Upper lobe of left lung (tissue), 6 donors: ENCODE results near the gene CTXN3. TPM values are rescaled to one million over a fixed set of nuclear protein-coding genes. Genes with fewer than 3 reads are reported as not detected.

Experiments
- ATAC-seq, 2 donors: fragments of 200-7000 bp; cut with Tn5 transposase; one replicate each; pipeline ENCODE4 v1.9.1; 2022; ENCODE audit warnings: mild to moderate bottlenecking in 2 of 2, moderate library complexity in 2 of 2; ENCODE audit not compliant: low FRiP score in 2 of 2
- DNase-seq, 2 donors: peaks; one replicate each; pipeline ENCODE4 v3.0.0-alpha.2; 2019 to 2020
- H3K27ac ChIP-seq, 4 donors: fragments of 200-600 bp; sonication (generic); one replicate each; pipeline ENCODE4 v1.5.1; 2016 to 2019
- H3K27me3 ChIP-seq, 4 donors: fragments of 200-600 bp; sonication (generic); one replicate each; pipeline ENCODE4 v1.5.1; 2017 to 2019
- H3K36me3 ChIP-seq, 4 donors: fragments of 200-600 bp; sonication (generic); one replicate each; pipeline ENCODE4 v1.5.1; 2016 to 2019
- H3K4me1 ChIP-seq, 4 donors: fragments of 200-600 bp; sonication (generic); one replicate each; pipeline ENCODE4 v1.5.1; 2018 to 2019
- H3K4me3 ChIP-seq, 4 donors: fragments of 200-600 bp; sonication (generic); one replicate each; pipeline ENCODE4 v1.5.1; 2017 to 2019; ENCODE audit warnings: mild to moderate bottlenecking in 2 of 4, moderate library complexity in 1 of 4
- H3K9me3 ChIP-seq, 4 donors: fragments of 200-600 bp; sonication (generic); one replicate each; pipeline ENCODE4 v1.5.1; 2018 to 2019
- EP300 ChIP-seq, 4 donors: sonication (generic); formaldehyde crosslinking; IDR thresholded peaks; one replicate each; pipeline ENCODE4 v1.5.1; 2017; ENCODE audit warnings: antibody characterized with exemption in 4 of 4, control low read depth in 2 of 4
- POLR2A ChIP-seq, 4 donors: fragments of 450-650 bp; IDR thresholded peaks; one replicate each; pipeline ENCODE4 v1.5.1; 2016 to 2017; ENCODE audit warnings: antibody characterized with exemption in 4 of 4, mild to moderate bottlenecking in 2 of 4
- POLR2AphosphoS5 ChIP-seq, 2 donors: sonication (generic); formaldehyde crosslinking; IDR thresholded peaks; one replicate each; pipeline ENCODE4 v1.5.1; 2017; ENCODE audit warnings: antibody characterized with exemption in 2 of 2
- WGBS, 2 donors: methylation state at CpG; one replicate each; pipeline ENCODE4 v1.1.5; 2017 to 2018; 5-methylcytosine and 5-hydroxymethylcytosine counted together
- total RNA-seq, 6 donors: library from RNA; depleted of rRNA in 4 of 6; stranded (reverse); fragments of >200 nt in 4 of 6; gene quantifications; one replicate each; pipeline versions ENCODE4 v1.1.0 to v1.2.1, GENCODE V29; 2016 to 2021
- TF ChIP-seq, protein P1 (sequence below), 6 experiments: fragments of 450-650 bp in 4 of 6; fragments of 200-600 bp in 2 of 6; sonication (generic) in 2 of 6; IDR thresholded peaks; one replicate each; pipeline ENCODE4 v1.5.1; 2016 to 2019; ENCODE audit warnings: antibody characterized with exemption in 6 of 6
- donor health status: DM: no; HTN: no; CAD: no; lungs with moderate emphysema.
- donor health status: DM: no; HTN: yes; CAD: no; lungs with severe emphysema.

CTXN3 gene
- total RNA-seq, 6 donors from 2014 or later: not detected

DNA sequence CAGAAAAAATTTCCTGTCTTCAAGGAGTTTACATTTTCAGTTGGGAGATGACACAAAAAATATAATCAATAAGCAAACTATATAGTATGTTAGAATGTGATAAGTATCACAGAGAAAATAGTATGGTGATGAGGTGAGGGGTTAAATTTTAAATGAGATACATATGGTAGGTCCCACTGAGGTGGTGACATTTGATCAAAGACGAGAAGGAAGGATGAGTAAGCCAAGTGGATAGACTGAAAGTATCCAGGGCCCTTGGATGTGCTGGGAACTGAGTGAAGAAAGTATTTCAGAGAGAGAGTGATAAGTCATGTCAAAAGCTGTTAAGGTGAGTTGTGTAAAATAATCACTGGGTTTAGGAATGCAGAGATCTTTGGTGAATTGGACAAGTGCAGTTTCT, 57.8 kb downstream of the CTXN3 start:
- Histone ChIP-seq H3K9me3 (no peaks in the 10 kb centered on the region), H3K27me3 (no peaks in the 10 kb centered on the region), H3K36me3 (no peaks in the 10 kb centered on the region), H3K27ac (peak overlapping the region in 1 of 4 donors; percentile 6), H3K4me1 (peaks cover 0 to 12% (median 7%) of the 10 kb centered on the region in 4 donors), H3K4me3 (no peak overlapping the region)
- DNase-seq (no peak), ATAC-seq (no peak)
- TF ChIP-seq EP300 (IDR thresholded peaks at IDR 0.05) (no peak), POLR2AphosphoS5 (IDR thresholded peaks at IDR 0.05) (no peak), POLR2A (IDR thresholded peaks at IDR 0.05) (no peak)
- TF ChIP-seq, protein P1, sequence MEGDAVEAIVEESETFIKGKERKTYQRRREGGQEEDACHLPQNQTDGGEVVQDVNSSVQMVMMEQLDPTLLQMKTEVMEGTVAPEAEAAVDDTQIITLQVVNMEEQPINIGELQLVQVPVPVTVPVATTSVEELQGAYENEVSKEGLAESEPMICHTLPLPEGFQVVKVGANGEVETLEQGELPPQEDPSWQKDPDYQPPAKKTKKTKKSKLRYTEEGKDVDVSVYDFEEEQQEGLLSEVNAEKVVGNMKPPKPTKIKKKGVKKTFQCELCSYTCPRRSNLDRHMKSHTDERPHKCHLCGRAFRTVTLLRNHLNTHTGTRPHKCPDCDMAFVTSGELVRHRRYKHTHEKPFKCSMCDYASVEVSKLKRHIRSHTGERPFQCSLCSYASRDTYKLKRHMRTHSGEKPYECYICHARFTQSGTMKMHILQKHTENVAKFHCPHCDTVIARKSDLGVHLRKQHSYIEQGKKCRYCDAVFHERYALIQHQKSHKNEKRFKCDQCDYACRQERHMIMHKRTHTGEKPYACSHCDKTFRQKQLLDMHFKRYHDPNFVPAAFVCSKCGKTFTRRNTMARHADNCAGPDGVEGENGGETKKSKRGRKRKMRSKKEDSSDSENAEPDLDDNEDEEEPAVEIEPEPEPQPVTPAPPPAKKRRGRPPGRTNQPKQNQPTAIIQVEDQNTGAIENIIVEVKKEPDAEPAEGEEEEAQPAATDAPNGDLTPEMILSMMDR (IDR thresholded peaks at IDR 0.05): no peak
- WGBS, 2 donors: 81 to 88% methylated on average over 1 of the region's 1 CpG

DNA sequence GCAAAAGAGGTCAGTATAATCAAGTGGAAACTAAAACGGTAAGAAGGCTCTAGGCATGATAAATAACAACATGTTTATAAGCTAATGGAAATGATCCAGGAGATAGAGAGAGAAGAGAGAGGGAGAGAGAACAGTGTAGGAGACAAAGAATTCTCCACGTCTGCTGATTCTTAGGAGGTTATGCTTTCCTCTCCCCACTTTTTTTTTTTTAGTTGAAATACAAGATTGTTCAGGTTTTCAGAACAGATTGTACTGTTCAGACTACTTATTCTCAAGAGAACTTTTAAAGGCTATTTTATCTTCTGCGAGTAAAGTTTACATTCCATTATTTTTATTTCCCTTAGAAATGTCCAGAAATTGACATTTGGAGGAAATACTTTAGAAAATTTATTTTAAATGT, 58.3 kb downstream of the CTXN3 start:
- 45 to 56% methylated on average over 3 of the region's 3 CpGs for WGBS, 2 donors
- peak overlapping the region in 1 of 4 donors; percentile 6 for H3K27ac ChIP-seq
- ATAC-seq: no peak

More for the DNA sequence above, 58.3 kb downstream of the CTXN3 start:
- H3K4me3 ChIP-seq: no peak overlapping the region
- peaks cover 0 to 12% (median 7%) of the 10 kb centered on the region in 4 donors for H3K4me1 ChIP-seq
- H3K27me3 ChIP-seq: no peaks in the 10 kb centered on the region
- no peak for DNase-seq
- no peaks in the 10 kb centered on the region for H3K9me3 ChIP-seq
- TF ChIP-seq EP300 (IDR thresholded peaks at IDR 0.05): no peak
- no peak for TF ChIP-seq POLR2A (IDR thresholded peaks at IDR 0.05)
- no peak for TF ChIP-seq POLR2AphosphoS5 (IDR thresholded peaks at IDR 0.05)
- TF ChIP-seq, protein P1 (IDR thresholded peaks at IDR 0.05): no peak
- H3K36me3 ChIP-seq: no peaks in the 10 kb centered on the region

Other genes starting within 250 kb of the CTXN3 start
- gene PRRC1, start 131.4 kb upstream of the CTXN3 start, total RNA-seq: 10 to 100 TPM; 30.1 to 61.8 (median 45.5) TPM
- gene CCDC192, start 54.3 kb downstream of the CTXN3 start, total RNA-seq: under 1 TPM in 1 of 6 donors, not detected in 5; 0.76 TPM